Measurements from ENCODE around the gene XRCC5. TPM values are rescaled to one million over a fixed set of nuclear protein-coding genes. Genes with fewer than 3 reads are reported as not detected.

XRCC5 gene
- total RNA-seq, 2 donors from 2014 or later = 492 to 493 TPM

- WGBS, 2 experiments (ENCODE audit: insufficient coverage in 1 of 2, insufficient read length in 1 of 2) = 93% methylated on average over 3 to 6 of the region's 6 CpGs
- no peak for TF ChIP-seq CTCF (conservative IDR thresholded peaks at IDR 0.05)
- Histone ChIP-seq H3K4me1 (ENCODE audit: control insufficient read depth, insufficient read depth, low read length) (peaks cover 5% of the 10 kb centered on the region), H3K27me3 (ENCODE audit: control insufficient read depth, insufficient read depth, low read length, poor library complexity, severe bottlenecking) (no peaks in the 10 kb centered on the region), H3K36me3 (ENCODE audit: control insufficient read depth, insufficient read depth, low read length) (no peaks in the 10 kb centered on the region), H3K4me3 (ENCODE audit: low read length) (no peak overlapping the region), H3K27ac (ENCODE audit: low read depth, low read length) (no peak overlapping the region), H3K9ac (ENCODE audit: extremely low read depth, low read length, poor library complexity, severe bottlenecking) (no peak overlapping the region), H3K9me3 (ENCODE audit: control insufficient read depth, low read length) (no peaks in the 10 kb centered on the region)
- H3K4me1 Mint-ChIP-seq = peaks cover 6% of the 10 kb centered on the region
- no peaks in the 10 kb centered on the region for H3K27me3 Mint-ChIP-seq (ENCODE audit: insufficient read depth)
- DNase-seq = no peak
- no peaks in the 10 kb centered on the region for H3K9me3 Mint-ChIP-seq
- no peaks in the 10 kb centered on the region for H3K36me3 Mint-ChIP-seq (ENCODE audit: low read depth)
- no peak overlapping the region for H3K27ac Mint-ChIP-seq
- H3K4me3 Mint-ChIP-seq = no peak overlapping the region
Measured at GRCh38 chr2:216219861-216220260, 110.7 kb downstream of the XRCC5 start.

- WGBS, 2 experiments (ENCODE audit: insufficient coverage in 1 of 2, insufficient read length in 1 of 2) = 93 to 94% methylated on average over 3 to 4 of the region's 4 CpGs
- no peaks in the 10 kb centered on the region for H3K9me3 ChIP-seq (ENCODE audit: control insufficient read depth, low read length)
- no peaks in the 10 kb centered on the region for H3K36me3 ChIP-seq (ENCODE audit: control insufficient read depth, insufficient read depth, low read length)
- Mint-ChIP-seq H3K9me3 (no peaks in the 10 kb centered on the region), H3K27ac (no peak overlapping the region), H3K36me3 (ENCODE audit: low read depth) (no peaks in the 10 kb centered on the region), H3K4me1 (peaks cover 5% of the 10 kb centered on the region), H3K27me3 (ENCODE audit: insufficient read depth) (no peaks in the 10 kb centered on the region), H3K4me3 (no peak overlapping the region)
- no peak overlapping the region for H3K27ac ChIP-seq (ENCODE audit: low read depth, low read length)
- H3K27me3 ChIP-seq (ENCODE audit: control insufficient read depth, insufficient read depth, low read length, poor library complexity, severe bottlenecking) = no peaks in the 10 kb centered on the region
- no peak for TF ChIP-seq CTCF (conservative IDR thresholded peaks at IDR 0.05)
- H3K4me1 ChIP-seq (ENCODE audit: control insufficient read depth, insufficient read depth, low read length) = peaks cover 5% of the 10 kb centered on the region
- no peak overlapping the region for H3K9ac ChIP-seq (ENCODE audit: extremely low read depth, low read length, poor library complexity, severe bottlenecking)
- DNase-seq = no peak
- H3K4me3 ChIP-seq (ENCODE audit: low read length) = no peak overlapping the region
Measured at GRCh38 chr2:216220976-216221375, 111.8 kb downstream of the XRCC5 start.

- Mint-ChIP-seq H3K4me3 (no peak overlapping the region), H3K4me1 (peaks cover 5% of the 10 kb centered on the region), H3K27me3 (ENCODE audit: insufficient read depth) (no peaks in the 10 kb centered on the region), H3K36me3 (ENCODE audit: low read depth) (no peaks in the 10 kb centered on the region), H3K9me3 (no peaks in the 10 kb centered on the region), H3K27ac (no peak overlapping the region)
- no peak for TF ChIP-seq CTCF (conservative IDR thresholded peaks at IDR 0.05)
- DNase-seq = no peak
- H3K9me3 ChIP-seq (ENCODE audit: control insufficient read depth, low read length) = no peaks in the 10 kb centered on the region
- no peak overlapping the region for H3K27ac ChIP-seq (ENCODE audit: low read depth, low read length)
- H3K4me3 ChIP-seq (ENCODE audit: low read length) = no peak overlapping the region
- peaks cover 5% of the 10 kb centered on the region for H3K4me1 ChIP-seq (ENCODE audit: control insufficient read depth, insufficient read depth, low read length)
- 78 to 79% methylated on average over 1 of the region's 1 CpG for WGBS, 2 experiments (ENCODE audit: insufficient coverage in 1 of 2, insufficient read length in 1 of 2)
- no peaks in the 10 kb centered on the region for H3K27me3 ChIP-seq (ENCODE audit: control insufficient read depth, insufficient read depth, low read length, poor library complexity, severe bottlenecking)
- H3K36me3 ChIP-seq (ENCODE audit: control insufficient read depth, insufficient read depth, low read length) = no peaks in the 10 kb centered on the region
- no peak overlapping the region for H3K9ac ChIP-seq (ENCODE audit: extremely low read depth, low read length, poor library complexity, severe bottlenecking)
Measured at GRCh38 chr2:216221811-216222210, 112.7 kb downstream of the XRCC5 start.
